Stomach (tissue), 9 donors: ENCODE results near the gene TENM4. TPM values are rescaled to one million over a fixed set of nuclear protein-coding genes. Genes with fewer than 3 reads are reported as not detected.

Experiments
- DNase-seq, 2 donors: peaks; one replicate each; pipeline versions ENCODE4 v3.0.0 to v3.0.0-alpha.2; 2013 to 2019
- H3K27ac ChIP-seq, 5 donors: fragments of 200-600 bp in 4 of 5; sonication (generic) in 4 of 5; one replicate each; pipeline ENCODE4 v1.5.1; 2013 to 2019; ENCODE audit warnings: mild to moderate bottlenecking in 1 of 5, moderate library complexity in 1 of 5
- H3K27me3 ChIP-seq, 3 donors: fragments of 200-600 bp; sonication (generic); one replicate each; pipeline ENCODE4 v1.5.1; 2017 to 2019; ENCODE audit warnings: mixed run types in 1 of 3
- H3K36me3 ChIP-seq, 4 donors: fragments of 200-600 bp; sonication (generic); 1 replicate in 3 of 4; 2 replicates in 1 of 4; pipeline ENCODE4 v1.5.1; 2016 to 2019
- H3K4me1 ChIP-seq, 4 donors: fragments of 200-600 bp; sonication (generic); one replicate each; pipeline ENCODE4 v1.5.1; 2016 to 2019
- H3K4me3 ChIP-seq, 4 donors: fragments of 200-600 bp; sonication (generic) in 3 of 4; one replicate each; pipeline ENCODE4 v1.5.1; 2016 to 2019; ENCODE audit warnings: mild to moderate bottlenecking in 1 of 4
- H3K9me3 ChIP-seq, 4 donors: fragments of 200-600 bp; sonication (generic); one replicate each; pipeline ENCODE4 v1.5.1; 2016 to 2019
- EP300 ChIP-seq: sonication (generic); formaldehyde crosslinking; IDR thresholded peaks from one replicate; pipeline ENCODE4 v1.6.1; 2017; ENCODE audit warnings: antibody characterized with exemption
- POLR2A ChIP-seq, 4 donors: fragments of 450-650 bp; IDR thresholded peaks; one replicate each; pipeline ENCODE4 v1.6.1; 2016; ENCODE audit warnings: antibody characterized with exemption in 4 of 4, control low read depth in 2 of 4, mild to moderate bottlenecking in 1 of 4, moderate library complexity in 1 of 4
- POLR2AphosphoS5 ChIP-seq, 3 donors: sonication (generic); formaldehyde crosslinking; IDR thresholded peaks; one replicate each; pipeline ENCODE4 v1.6.1; 2016; ENCODE audit warnings: antibody characterized with exemption in 3 of 3
- WGBS, 5 donors: extraction: QIAGEN DNeasy Blood & Tissue Kit in 3 of 5; methylation state at CpG; one replicate each; pipeline versions ENCODE4 v1.1.5 to v1.1.7; 2013 to 2018; 5-methylcytosine and 5-hydroxymethylcytosine counted together
- intact Hi-C: fragments of 100-400 bp; cut with DNase I; formaldehyde crosslinking; loops from one replicate; pipeline ENCODE4 v1.15.1; 2023; ENCODE audit warnings: low total_unique reads
- polyA plus RNA-seq, 3 donors: library from polyadenylated mRNA; stranded (reverse); fragments of 200-250 nt; gene quantifications; one replicate each; pipeline ENCODE4 v1.2.3, GENCODE V29; 2013
- total RNA-seq, 5 donors: library from RNA; depleted of rRNA; stranded (reverse); fragments of >200 nt; gene quantifications; one replicate each; pipeline versions ENCODE4 v1.1.0 to v1.2.3, GENCODE V29; 2014 to 2016
- TF ChIP-seq, protein P1 (sequence below), 7 experiments: fragments of 450-650 bp in 4 of 7; fragments of 200-600 bp in 3 of 7; sonication (generic) in 3 of 7; IDR thresholded peaks; one replicate each; pipeline ENCODE4 v1.5.1; 2016 to 2019; ENCODE audit warnings: antibody characterized with exemption in 7 of 7, control low read depth in 2 of 7, mild to moderate bottlenecking in 1 of 7
- donor health status: healthy with polysubstance abuse.
- donor health status: Bipolar disorder and iron deficiency.
- donor health status: healthy.

TENM4 gene
- total and polyA plus RNA-seq, 8 donors = 0.06 to 13.2 (median 0.87) TPM; not detected in 1

GRCh38 chr11:78922859-78923625 is 517.8 kb downstream of the TENM4 start:
- H3K4me3 ChIP-seq = no peak overlapping the region
- no peaks in the 10 kb centered on the region for H3K4me1 ChIP-seq
- H3K9me3 ChIP-seq = no peaks in the 10 kb centered on the region
- no peak overlapping the region for H3K27ac ChIP-seq
- TF ChIP-seq EP300 (no peak), POLR2A (IDR thresholded peaks at IDR 0.05) (no peak), POLR2AphosphoS5 (IDR thresholded peaks at IDR 0.05) (no peak)
- TF ChIP-seq, protein P1, sequence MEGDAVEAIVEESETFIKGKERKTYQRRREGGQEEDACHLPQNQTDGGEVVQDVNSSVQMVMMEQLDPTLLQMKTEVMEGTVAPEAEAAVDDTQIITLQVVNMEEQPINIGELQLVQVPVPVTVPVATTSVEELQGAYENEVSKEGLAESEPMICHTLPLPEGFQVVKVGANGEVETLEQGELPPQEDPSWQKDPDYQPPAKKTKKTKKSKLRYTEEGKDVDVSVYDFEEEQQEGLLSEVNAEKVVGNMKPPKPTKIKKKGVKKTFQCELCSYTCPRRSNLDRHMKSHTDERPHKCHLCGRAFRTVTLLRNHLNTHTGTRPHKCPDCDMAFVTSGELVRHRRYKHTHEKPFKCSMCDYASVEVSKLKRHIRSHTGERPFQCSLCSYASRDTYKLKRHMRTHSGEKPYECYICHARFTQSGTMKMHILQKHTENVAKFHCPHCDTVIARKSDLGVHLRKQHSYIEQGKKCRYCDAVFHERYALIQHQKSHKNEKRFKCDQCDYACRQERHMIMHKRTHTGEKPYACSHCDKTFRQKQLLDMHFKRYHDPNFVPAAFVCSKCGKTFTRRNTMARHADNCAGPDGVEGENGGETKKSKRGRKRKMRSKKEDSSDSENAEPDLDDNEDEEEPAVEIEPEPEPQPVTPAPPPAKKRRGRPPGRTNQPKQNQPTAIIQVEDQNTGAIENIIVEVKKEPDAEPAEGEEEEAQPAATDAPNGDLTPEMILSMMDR (IDR thresholded peaks at IDR 0.05) = no peak
- peaks cover 0 to 10% (median 0%) of the 10 kb centered on the region in 3 donors for H3K27me3 ChIP-seq
- 87 to 95% (median 89%) methylated on average over 5 of the region's 5 CpGs for WGBS, 5 donors
- intact Hi-C loops = no loop called here
- no peaks in the 10 kb centered on the region for H3K36me3 ChIP-seq
- no peak for DNase-seq

DNA sequence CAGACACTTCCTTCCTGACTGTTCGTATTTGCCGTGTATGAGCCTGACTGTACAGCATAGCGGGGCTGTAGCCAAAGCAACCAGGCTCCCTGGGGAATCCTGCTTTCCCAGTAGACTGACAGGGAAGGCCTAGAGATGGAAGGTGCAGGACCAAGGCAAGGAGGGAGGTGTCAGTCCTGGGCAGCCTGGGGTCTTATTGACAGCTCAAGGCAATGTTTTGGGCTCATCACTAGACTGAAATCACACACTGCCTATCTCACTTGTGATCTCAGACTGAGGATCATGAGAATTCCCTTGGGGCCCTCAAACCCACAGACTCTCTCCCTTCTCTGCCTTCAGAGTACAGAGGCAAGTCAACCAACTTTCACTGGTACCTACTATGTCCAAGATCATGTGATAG is 519.3 kb downstream of the TENM4 start:
- 76 to 95% (median 82%) methylated on average over 3 of the region's 3 CpGs for WGBS, 5 donors
- no peaks in the 10 kb centered on the region for H3K9me3 ChIP-seq
- no peak for DNase-seq

GRCh38 chr11:78920329-78920728 is 520.5 kb downstream of the TENM4 start:
- TF ChIP-seq EP300 = no peak
- TF ChIP-seq POLR2A (IDR thresholded peaks at IDR 0.05) = no peak
- TF ChIP-seq, protein P1 (IDR thresholded peaks at IDR 0.05) = no peak
- no peak for TF ChIP-seq POLR2AphosphoS5 (IDR thresholded peaks at IDR 0.05)
- WGBS, 5 donors = 73 to 87% (median 78%) methylated on average over 9 of the region's 9 CpGs
- no peaks in the 10 kb centered on the region for H3K9me3 ChIP-seq
- no peak overlapping the region for H3K27ac ChIP-seq
- intact Hi-C loops = no loop called here
- H3K4me1 ChIP-seq = no peaks in the 10 kb centered on the region
- no peak overlapping the region for H3K4me3 ChIP-seq
- no peaks in the 10 kb centered on the region for H3K36me3 ChIP-seq
- no peak for DNase-seq
- peaks cover 0 to 10% (median 0%) of the 10 kb centered on the region in 3 donors for H3K27me3 ChIP-seq

More for the DNA sequence above, 519.3 kb downstream of the TENM4 start:
- intact Hi-C loops = no loop called here
- peaks cover 0 to 10% (median 0%) of the 10 kb centered on the region in 3 donors for H3K27me3 ChIP-seq
- H3K36me3 ChIP-seq = no peaks in the 10 kb centered on the region
- TF ChIP-seq POLR2AphosphoS5 (IDR thresholded peaks at IDR 0.05) = no peak
- TF ChIP-seq POLR2A (IDR thresholded peaks at IDR 0.05) = no peak
- H3K27ac ChIP-seq = no peak overlapping the region
- no peaks in the 10 kb centered on the region for H3K4me1 ChIP-seq
- no peak overlapping the region for H3K4me3 ChIP-seq

GRCh38 chr11:78916759-78917158 is 524.1 kb downstream of the TENM4 start:
- Histone ChIP-seq H3K4me1 (no peaks in the 10 kb centered on the region), H3K27me3 (peaks cover 0 to 17% (median 0%) of the 10 kb centered on the region in 3 donors), H3K36me3 (no peaks in the 10 kb centered on the region), H3K4me3 (no peak overlapping the region), H3K9me3 (no peaks in the 10 kb centered on the region), H3K27ac (no peak overlapping the region)
- 71 to 85% (median 81%) methylated on average over 1 of the region's 1 CpG for whole genome bisulfite sequencing, 5 donors
- intact Hi-C loops = no loop called here
- TF ChIP-seq, protein P1 (IDR thresholded peaks at IDR 0.05) = no peak
- TF ChIP-seq POLR2A (IDR thresholded peaks at IDR 0.05) (no peak), POLR2AphosphoS5 (IDR thresholded peaks at IDR 0.05) (no peak), EP300 (no peak)
- DNase-seq = no peak

DNA sequence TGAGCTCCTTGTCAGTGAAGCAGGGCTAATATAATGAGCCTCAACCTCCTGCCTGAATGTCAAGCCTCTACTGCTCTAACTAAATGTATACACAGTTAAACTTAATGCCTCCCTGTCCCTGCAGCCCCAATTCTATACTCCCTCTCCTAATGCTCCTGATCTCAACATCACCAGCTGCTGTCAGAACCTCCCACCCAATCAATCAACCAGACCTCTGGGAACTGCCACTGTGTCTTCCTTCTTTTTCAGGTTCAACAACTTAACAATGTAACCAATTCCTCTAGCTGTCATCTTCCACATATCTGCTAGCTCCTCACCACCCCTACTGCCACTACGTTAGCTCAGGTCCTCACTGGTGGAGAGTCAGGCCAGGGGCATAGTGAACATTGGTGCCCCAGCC is 526.3 kb downstream of the TENM4 start:
- no peaks in the 10 kb centered on the region for H3K9me3 ChIP-seq
- WGBS, 5 donors = 36 to 87% (median 80%) methylated on average over 1 of the region's 1 CpG
- no peaks in the 10 kb centered on the region for H3K4me1 ChIP-seq
- TF ChIP-seq EP300 (no peak), POLR2A (IDR thresholded peaks at IDR 0.05) (no peak), POLR2AphosphoS5 (IDR thresholded peaks at IDR 0.05) (no peak)
- TF ChIP-seq, protein P1 (IDR thresholded peaks at IDR 0.05) = no peak
- peaks cover 0 to 8% (median 0%) of the 10 kb centered on the region in 3 donors for H3K27me3 ChIP-seq
- no peak overlapping the region for H3K27ac ChIP-seq
- no peak for DNase-seq
- no peaks in the 10 kb centered on the region for H3K36me3 ChIP-seq
- no peak overlapping the region for H3K4me3 ChIP-seq
- intact Hi-C loops = no loop called here
